ENCODE data around the gene TBXAS1.

DNA sequence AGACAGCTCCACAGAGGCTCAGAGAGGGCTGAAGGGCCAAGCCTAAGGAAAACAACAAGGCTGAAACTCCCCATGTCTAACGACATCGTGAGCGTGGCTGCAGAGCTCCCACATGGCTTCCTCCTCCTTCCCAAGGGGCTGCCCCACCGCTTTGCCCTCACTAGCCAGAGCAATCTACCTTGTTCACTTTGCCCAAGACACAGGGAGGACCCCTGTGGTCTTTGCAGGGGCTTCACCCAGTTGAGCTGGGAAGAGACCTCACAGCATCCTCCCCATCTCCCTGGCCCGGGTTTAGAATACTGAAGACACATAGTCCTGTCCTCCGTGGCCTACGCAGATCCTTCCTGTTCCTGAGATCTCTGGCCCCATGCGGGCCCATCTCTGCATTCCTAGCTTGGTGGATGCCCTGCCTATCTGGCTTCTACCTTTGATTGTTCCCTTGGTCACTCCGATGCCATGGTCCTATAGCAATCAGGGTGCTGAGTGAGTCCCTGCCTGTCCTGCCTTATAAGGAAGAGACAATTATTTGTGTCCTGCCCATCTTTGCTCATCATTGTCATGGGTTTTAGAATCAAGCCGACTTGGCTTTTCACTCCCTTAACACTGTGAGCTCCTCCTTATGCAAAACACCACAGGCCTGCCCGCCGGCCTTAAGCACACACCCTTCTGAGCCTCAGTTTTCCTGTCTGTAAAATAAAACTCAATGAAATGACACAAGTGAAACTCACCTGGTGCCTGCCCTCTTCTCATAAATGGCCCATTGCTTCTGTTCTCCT is 160.5 kb downstream of the TBXAS1 start:
- no peak for TF ChIP-seq EZH2 (IDR thresholded peaks at IDR 0.05)
- no peak for TF ChIP-seq POLR2AphosphoS5 (IDR thresholded peaks at IDR 0.05; ENCODE audit: borderline replicate concordance, low read depth, low read length)

All from SK-N-MC (cell line).